ENCODE results near the gene PACRG.

- TF ChIP-seq POLR2A (IDR thresholded peaks at IDR 0.05; ENCODE audit: low read depth, low read length) (no peak), CTCF (IDR thresholded peaks at IDR 0.05; ENCODE audit: extremely low read depth in 1 of 2, insufficient read depth in 1 of 2, low read depth in 1 of 2, low read length in 2 of 2) (no peak), MYC (IDR thresholded peaks at IDR 0.05; ENCODE audit: low read depth, low read length) (no peak)
Observed at GRCh38 chr6:162710936-162711335, 16.8 kb upstream of the PACRG start.
